GM19463 (cell line): Measurements from ENCODE around the gene ZNF730.
"Not testable (repeated sequence)": the region's sequence is repeated elsewhere in the genome, so short reads cannot be mapped to it uniquely, and the experiment has no call there.

Experiments
- ATAC-seq: cut with Tn5 transposase; IDR thresholded peaks from one replicate; pipeline ENCODE4 v1.9.1; 2021; ENCODE audit warnings: mild to moderate bottlenecking, moderate library complexity; ENCODE audit not compliant: unreplicated experiment

The ZNF730 gene

DNA sequence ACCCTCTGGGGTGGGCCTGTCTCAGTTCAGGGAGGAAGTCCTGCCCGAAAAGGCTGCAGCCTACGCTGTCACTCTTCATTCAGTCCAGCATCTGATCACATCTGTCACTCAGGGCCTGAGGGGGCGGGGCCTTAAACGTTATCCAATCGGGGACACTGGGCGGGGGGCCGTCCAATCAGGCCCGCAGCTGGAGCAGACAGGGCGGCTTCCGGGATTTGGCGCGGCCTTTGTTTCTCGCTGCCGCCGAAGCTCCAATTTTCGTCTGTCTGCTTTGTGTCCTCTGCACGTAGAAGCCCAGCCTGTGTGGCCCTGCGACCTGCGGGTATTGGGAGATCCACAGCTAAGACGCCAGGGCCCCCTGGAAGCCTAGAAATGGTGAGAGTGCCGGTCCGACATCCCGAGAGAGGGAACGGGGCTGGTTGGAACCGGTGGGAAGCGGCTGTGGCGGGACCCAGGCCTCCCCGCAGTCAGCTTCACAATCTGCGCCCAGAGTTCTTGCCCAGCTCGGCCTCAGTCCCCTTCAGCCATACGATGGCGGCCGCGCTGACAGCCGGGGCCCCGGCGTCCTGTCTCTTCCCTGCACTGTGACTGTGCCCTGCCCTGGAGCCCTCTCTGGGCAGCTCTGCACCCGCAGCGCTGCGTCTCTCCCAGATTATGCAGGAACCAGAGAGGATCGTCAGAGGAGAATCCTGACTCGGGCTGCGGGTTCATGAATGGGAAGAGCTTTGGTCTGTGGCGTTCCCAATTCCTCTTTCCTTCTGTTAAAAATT, at the start of gene ZNF730:
ZNF730 (plus strand) TSS at position 224 of the 770 bp plus-strand sequence; CDS start at position 373, 149 bp downstream.
- ATAC-seq, result peak; percentile 98

DNA sequence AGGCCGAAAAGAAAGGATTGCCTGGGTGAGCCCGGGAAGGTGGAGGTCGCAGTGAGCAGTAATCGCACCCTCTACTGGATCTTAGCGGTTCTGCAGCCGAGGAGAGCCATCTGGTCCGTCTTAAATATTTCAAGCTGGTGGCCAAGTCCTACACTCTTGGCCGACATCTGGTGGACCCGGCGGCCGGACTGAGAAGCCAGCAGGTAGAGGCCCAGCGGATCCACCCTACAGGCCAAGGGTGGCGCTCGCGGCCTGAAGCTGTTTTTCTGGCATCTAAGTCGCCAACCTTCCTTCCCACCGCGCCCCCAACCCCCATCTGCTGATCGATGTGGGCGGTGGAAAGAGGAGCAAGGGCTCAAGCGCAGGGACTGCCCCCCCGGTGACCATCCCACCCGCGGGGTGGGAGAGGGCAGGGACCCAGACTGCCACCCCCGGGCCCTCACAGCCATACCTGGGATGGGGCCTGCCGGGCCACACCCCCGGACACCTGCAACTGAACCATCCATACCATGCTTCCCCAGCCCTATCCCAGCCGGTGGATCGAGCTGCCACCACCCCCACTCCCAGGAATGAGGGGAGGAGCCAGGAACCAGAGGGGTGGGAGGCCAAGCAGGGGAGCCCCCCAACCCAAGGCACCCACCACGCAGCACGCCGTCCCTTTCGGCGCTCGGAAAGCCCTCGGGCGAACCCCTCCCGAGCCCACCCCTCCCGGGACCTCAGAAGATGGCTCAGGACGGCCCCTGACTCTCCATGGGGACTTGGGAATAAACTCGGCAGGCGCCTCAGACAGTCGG, 46.3 kb upstream of the ZNF730 start:
- no peak for ATAC-seq

DNA sequence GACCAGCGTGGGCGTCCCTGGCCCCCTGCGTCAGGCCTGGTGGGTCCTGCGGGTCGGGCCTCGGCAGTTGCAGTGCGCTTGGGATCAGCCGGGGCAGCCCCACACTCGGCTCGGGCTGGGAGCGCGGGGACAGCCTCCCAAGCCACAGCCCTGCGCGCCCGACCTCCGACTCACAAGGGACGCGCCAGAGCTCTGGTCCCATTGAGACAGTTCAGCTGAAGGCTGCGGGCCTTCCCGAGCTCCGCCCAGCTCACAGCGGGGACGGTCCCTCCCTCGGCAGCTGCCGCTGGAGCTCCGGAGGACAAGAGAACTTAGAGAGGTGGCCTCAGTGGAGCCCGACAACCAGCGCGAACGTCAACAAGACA, 45.7 kb upstream of the ZNF730 start:
- ATAC-seq, result no peak

DNA sequence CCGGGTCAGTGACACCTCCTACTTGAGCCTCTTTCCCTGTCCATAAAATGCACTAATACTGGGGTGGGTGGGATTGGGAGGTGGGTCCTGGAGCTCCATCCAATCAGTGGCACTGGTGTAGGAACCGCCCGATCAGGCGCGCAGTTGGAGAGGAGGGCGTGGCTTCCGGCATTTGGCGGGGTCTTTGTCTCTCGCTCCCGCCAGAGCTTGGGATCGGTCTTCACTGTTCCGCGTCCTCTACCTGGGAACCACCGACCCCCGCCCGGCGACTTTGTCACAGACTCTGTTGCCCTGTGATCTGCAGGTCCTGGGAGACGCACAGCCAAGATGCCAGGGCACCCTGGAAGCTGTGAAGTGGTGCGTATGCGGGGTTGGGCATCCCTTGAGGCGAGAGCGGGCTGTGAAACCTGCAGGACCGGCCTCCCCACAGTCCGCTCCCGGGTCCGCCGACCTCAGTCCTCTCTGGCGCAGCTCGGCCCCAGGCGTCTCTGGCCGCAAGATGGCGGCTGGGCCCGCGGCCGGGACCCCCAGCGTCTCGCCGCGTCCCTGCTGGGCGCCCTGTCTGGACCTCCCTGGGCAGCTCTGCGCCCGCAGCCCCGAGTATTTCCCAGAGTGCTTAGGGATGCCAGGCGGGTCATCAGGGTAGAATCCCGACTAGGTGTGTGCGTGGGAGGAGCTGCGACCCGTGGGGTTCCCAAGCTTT, 41.6 kb upstream of the ZNF730 start:
- ATAC-seq, result peak; percentile 85

DNA sequence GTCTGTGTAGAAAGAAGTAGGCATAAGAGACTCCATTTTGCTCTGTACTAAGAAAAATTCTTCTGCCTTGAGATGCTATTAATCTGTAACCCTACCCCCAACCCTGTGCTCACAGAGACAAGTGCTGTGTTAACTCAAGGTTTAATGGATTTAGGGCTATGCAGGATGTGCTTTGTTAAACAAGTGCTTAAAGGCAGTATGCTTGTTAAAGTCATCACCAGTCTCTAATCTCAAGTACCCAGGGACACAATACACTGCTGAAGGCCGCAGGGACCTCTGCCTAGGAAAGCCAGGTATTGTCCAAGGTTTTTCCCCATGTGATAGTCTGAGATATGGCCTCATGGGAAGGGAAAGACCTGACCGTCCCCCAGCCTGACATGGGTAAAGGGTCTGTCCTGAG, 39.0 kb upstream of the ZNF730 start:
- ATAC-seq, result not testable (repeated sequence)

DNA sequence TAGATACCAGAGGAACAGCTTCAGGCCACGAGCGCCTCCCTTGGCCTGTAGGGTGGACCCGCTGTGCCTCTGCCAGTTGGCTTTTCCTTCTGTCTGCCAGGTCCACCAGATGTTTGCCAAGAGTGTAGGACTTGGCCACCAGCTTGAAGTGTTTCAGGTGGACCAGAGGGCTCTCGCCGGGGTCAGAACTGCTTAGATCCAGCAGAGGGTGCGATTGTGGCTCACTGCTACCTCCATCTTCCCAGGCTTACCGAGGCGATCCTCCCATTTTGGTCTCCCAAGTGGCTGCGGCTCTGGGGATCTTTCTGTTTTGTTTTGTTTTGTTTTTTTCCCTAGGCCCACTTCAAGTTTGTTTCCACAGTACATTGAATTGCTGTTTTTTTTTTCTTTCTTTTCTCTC, 23.0 kb upstream of the ZNF730 start:
- no peak for ATAC-seq

DNA sequence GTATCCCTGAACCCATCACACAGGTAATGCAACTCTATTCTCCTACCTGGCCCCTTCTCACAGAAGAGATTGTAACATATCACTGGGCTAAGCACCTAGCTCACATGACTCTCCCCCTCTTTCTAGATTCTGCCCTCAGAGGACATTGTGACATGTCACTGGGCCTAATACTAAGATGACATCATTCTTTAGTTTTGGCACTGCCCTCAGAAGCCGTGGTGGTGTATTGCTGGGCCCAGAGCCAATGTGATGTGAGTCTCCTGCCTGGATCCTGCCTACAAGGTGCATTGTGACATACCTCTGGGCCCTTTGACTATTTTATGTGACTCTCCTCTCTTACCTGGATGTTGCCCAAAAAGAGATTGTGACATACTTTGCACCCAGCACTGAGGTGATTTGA, 21.4 kb upstream of the ZNF730 start:
- no peak for ATAC-seq

DNA sequence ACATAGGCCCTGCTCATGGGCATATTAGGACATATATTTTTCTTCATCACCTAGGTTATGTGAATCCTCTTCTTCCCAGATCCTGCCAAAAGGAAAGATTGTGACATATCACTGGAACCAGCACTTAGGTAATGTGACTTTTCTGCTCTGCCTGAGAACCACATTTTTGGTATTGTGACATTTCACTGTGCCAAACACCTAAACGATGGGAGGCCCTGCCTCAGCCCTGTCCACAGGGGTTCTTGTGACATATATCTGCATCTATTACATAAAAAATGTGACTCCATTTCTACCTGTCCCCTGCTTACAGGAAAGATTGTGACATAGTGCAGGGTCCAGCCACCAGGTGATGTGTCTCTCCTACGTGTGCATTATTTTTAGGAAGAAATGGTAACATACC, 18.5 kb upstream of the ZNF730 start:
- ATAC-seq, result no peak

DNA sequence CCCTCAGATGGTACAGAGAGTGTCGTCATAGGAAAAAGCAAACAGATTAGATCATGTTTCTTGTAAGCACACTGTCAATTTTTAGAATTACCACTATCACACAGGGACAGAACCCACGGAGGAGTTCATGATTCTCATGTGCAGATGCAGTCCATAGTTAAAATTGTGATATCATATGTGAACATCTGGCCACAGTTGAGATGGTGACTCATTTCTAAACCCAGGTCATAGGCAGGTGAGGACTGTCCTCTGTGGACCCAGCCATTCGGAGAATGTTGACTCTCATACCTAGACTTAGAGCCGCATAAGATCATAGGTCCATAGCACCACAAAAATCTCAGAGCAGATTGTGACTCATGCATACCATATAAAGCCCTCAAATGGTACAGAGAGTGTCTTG, 17.8 kb upstream of the ZNF730 start:
- no peak for ATAC-seq

DNA sequence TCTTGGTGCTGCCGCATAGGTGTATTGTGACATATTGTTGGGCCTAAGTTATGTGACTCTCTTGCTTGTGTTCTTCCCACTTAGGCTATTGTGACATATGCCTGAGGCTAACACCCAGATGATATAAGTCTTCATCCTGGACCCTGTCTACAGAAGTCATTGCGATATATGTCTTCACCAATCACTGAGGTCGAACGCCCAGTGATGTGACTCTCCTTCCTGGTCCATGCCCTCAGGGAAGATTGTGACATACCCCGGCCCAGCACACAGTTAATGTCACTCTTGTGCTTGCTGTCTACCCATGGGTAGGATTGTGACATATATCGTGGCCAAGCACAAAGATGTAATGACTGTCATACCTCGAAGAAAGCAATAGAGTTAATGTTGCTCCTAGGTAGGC, 16.9 kb upstream of the ZNF730 start:
- no peak for ATAC-seq

DNA sequence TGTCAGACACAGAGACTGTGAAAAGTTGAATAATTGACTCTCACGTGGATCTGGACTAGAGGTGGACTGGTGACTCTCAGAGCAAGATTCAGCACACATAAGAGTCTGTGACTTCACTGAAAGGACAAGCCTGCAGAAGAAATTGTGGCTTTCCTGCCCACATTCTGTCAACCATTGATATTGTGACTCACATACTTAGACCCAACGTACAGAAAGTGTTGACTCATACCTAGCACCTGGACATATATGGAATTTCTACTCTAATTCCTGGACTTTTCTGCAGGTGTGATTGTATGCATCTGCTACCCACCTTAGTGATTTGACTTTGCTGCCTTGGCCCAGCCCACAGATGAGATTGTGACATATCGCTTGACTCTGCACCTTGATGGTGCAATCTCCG, 15.6 kb upstream of the ZNF730 start:
- ATAC-seq, result no peak

DNA sequence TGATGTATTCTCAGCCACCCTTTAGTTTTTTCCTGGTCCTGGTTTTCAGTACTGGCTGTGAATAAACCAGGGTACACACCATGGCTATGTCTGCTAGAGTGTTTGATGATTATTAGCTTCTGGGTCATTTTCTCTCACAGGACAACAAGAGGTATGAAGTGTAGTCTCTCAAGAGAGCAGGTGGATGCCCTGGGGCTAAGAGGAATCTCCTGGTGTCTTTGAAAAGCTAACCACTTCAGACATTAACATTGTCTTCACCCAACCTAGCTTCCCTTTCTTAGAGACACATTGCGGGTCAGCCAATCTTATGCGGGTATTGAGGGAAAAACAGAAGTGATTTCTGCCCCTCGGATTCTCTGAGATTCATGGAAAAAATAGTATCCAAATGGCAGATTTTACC, 1.6 kb downstream of the ZNF730 start:
- ATAC-seq, result no peak

DNA sequence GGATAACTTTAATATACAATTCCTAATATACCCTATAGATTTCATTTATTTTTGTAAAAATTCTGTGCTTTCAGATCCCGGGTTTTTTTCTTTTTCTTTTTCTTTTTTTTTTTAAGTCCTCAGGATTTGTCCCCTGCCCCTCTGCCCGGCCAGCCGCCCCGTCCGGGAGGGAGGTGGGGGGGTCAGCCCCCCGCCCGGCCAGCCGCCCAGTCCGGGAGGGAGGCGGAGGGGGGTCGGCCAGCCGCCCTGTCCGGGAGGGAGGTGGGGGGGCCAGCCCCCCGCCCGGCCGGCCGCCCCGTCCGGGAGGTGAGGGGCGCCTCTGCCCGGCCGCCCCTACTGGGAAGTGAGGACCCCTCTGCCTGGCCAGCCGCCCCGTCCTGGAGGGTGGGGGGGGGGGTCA, 17.4 kb downstream of the ZNF730 start:
- not testable (repeated sequence) for ATAC-seq

DNA sequence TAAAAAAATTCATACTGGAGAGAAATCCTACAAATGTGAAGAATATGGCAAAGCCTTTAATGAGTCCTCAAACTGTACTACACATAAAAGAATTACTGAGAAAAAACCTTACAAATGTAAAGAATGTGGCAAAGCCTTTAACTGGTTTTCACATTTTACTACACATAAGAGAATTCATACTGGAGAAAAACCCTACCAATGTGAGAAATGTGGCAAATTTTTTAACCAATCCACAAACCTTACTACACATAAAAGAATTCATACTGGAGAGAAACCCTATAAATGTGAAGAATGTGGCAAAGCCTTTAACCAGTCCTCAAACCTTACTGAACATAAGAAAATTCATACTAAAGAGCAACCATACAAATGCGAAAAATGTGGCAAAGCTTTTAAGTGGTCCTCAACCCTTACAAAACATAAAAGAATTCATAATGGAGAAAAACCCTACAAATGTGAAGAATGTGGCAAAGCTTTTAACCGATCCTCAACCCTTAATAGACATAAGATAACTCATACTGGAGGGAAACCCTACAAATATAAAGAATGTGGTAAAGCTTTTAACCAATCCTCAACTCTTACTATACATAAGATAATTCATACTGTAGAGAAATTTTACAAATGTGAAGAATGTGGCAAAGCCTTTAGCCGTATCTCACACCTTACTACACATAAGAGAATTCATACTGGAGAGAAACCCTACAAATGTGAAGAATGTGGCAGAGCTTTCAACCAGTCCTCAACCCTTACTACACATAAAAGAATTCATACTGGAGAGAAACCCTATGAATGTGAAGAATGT, 29.0 kb downstream of the ZNF730 start:
- ATAC-seq, result no peak

DNA sequence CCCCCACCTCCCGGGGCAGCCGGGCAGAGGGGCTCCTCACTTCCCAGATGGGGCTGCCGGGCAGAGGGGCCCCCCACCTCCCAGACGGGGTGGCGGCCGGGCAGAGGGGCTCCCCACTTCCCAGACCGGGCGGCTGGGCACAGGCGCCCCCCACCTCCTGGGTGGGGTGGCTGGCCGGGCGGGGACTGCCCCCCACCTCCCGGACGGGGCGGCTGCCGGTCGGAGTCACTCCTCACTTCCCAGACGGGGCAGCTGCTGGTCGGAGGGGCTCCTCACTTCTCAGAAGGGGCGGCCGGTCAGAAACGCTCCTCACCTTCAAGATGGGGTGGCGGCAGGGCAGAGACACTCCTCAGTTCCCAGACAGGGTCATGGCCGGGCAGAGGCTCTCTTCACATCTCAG, 43.9 kb downstream of the ZNF730 start:
- ATAC-seq, result no peak

DNA sequence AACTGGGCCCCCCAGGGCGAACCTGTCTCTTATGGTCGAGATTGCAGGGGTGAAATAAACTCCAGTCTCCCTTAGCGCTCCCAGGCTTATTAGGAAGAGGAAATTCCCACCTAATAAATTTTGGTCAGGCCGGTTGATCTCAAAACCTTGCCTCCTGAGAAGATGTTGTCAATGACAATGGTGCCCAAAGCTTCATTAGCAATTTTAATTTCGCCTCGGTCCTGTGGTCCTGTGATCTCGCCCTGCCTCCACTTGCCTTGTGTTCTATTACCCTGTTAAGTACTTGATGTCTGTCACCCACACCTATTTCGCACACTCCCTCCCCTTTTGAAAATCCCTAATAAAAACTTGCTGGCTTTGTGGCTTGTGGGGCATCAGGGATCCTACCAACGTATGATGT, 51.5 kb downstream of the ZNF730 start:
- ATAC-seq, result not testable (repeated sequence)

DNA sequence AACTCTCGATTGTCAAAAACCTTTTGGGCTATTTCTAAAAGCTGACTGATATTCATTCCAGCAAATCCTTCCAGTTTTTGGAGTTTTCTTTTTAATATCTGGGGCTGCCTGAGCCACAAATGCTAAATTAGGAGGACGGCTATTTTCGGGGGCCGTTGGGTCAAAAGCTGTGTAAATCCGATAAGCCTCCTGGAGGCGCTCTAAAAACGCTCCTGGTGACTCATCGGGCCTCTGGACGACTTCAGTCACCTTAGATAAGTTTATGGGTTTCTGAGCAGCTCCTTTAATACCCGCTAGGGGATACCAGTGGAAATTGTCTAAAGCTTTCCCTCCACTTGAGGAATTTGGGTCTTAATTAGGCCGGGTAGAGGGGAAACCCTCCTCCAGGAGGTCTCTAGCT, 66.4 kb downstream of the ZNF730 start:
- ATAC-seq, result no peak

DNA sequence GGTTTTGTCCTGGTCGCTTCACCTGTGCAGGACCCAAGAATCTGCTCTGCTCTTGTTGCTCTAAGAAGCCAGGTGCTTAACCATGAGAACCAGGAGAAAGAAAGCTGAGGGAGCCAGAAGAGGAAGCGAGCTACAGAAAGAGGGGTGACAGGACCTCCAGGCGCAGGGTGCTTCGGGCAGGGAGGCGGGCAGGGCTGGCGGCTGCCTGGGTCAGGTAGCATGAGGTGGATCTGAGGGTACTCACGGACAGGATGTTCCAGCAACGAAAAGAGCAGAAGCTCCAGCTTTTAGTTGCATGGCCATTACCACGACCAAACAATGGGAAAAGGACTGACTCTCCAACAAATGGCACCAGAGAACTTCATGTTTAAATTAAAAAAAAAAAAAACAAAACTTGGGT, 73.5 kb downstream of the ZNF730 start:
- no peak for ATAC-seq
